Measurements from ENCODE around the gene C17orf107. TPM values are rescaled to one million over a fixed set of nuclear protein-coding genes. Genes with fewer than 3 reads are reported as not detected.

The C17orf107 gene
- total and polyA plus RNA-seq, 2 of the 13 experiments (the other 11 are each of a cell fraction or from before 2014, with no cell fraction given), result 0.20 to 0.59 TPM

GRCh38 chr17:4939796-4940554, 40.6 kb downstream of the C17orf107 start, which contains the start of the genes RNF167 and SLC25A11 (continued):
- TF ChIP-seq, protein P1, sequence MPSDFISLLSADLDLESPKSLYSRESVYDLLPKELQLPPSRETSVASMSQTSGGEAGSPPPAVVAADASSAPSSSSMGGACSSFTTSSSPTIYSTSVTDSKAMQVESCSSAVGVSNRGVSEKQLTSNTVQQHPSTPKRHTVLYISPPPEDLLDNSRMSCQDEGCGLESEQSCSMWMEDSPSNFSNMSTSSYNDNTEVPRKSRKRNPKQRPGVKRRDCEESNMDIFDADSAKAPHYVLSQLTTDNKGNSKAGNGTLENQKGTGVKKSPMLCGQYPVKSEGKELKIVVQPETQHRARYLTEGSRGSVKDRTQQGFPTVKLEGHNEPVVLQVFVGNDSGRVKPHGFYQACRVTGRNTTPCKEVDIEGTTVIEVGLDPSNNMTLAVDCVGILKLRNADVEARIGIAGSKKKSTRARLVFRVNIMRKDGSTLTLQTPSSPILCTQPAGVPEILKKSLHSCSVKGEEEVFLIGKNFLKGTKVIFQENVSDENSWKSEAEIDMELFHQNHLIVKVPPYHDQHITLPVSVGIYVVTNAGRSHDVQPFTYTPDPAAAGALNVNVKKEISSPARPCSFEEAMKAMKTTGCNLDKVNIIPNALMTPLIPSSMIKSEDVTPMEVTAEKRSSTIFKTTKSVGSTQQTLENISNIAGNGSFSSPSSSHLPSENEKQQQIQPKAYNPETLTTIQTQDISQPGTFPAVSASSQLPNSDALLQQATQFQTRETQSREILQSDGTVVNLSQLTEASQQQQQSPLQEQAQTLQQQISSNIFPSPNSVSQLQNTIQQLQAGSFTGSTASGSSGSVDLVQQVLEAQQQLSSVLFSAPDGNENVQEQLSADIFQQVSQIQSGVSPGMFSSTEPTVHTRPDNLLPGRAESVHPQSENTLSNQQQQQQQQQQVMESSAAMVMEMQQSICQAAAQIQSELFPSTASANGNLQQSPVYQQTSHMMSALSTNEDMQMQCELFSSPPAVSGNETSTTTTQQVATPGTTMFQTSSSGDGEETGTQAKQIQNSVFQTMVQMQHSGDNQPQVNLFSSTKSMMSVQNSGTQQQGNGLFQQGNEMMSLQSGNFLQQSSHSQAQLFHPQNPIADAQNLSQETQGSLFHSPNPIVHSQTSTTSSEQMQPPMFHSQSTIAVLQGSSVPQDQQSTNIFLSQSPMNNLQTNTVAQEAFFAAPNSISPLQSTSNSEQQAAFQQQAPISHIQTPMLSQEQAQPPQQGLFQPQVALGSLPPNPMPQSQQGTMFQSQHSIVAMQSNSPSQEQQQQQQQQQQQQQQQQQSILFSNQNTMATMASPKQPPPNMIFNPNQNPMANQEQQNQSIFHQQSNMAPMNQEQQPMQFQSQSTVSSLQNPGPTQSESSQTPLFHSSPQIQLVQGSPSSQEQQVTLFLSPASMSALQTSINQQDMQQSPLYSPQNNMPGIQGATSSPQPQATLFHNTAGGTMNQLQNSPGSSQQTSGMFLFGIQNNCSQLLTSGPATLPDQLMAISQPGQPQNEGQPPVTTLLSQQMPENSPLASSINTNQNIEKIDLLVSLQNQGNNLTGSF (CRISPR knock-in tag; IDR thresholded peaks at IDR 0.05), result no peak
- peak; percentile 85 for TF ChIP-seq GMEB2 (CRISPR knock-in tag; IDR thresholded peaks at IDR 0.05; ENCODE audit: low read depth)
- TF ChIP-seq GMEB1 (CRISPR knock-in tag; IDR thresholded peaks at IDR 0.05; ENCODE audit: borderline replicate concordance), result peak; percentile 85
- no peak for TF ChIP-seq REPIN1 (CRISPR knock-in tag; IDR thresholded peaks at IDR 0.05; ENCODE audit: borderline replicate concordance, low read depth)
- TF ChIP-seq, protein P2, sequence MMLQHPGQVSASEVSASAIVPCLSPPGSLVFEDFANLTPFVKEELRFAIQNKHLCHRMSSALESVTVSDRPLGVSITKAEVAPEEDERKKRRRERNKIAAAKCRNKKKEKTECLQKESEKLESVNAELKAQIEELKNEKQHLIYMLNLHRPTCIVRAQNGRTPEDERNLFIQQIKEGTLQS (CRISPR knock-in tag; IDR thresholded peaks at IDR 0.05), result no peak
- TF ChIP-seq MXD3 (CRISPR knock-in tag; IDR thresholded peaks at IDR 0.05), result no peak
- peak; percentile 95 for TF ChIP-seq YEATS2 (CRISPR knock-in tag; IDR thresholded peaks at IDR 0.05; ENCODE audit: borderline replicate concordance)
- no peak; the same call in 1 of the 2 replicates for TF ChIP-seq ZNF547 (CRISPR knock-in tag; IDR thresholded peaks at IDR 0.05)
- TF ChIP-seq SCMH1 (CRISPR knock-in tag; IDR thresholded peaks at IDR 0.05; ENCODE audit: borderline replicate concordance), result no peak

Data from HepG2 (cell line).